ENCODE measurements around the gene CCL4.

Gene CCL4

DNA sequence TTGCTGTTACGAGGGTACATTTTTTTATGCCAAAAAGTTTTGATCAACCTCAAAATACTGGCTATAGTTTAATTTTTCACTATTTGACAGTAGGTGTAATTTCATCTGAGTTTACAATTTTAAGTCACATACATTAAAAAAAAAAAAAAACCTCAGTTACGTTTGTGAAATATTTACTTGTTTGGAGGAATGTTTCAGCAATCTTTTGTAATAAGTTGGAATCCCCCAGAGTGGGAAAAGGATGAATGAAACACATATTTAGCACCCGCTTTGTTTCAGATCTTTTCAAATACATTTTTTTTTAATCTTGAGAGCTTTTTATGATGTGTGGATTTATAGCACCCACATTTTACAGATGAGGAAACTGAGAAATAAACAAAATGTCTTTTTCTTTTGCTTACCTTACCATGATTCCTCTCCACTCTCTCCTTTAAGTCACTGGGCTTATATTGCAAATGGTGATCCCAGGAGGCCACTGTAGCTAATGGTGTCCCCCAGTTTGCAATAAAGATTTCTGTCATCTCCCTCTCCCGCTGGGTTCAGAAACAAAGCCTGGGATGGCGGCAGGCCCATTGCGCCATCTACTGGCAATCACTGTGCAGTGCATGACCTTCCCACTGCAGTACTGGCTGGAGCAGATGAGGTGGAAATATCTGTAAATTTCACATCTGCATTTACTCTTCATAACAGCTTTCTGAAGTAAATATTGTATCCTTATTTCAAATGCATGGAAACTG is 45.1 kb downstream of the CCL4 start:
- peak; percentile 52 for DNase-seq

- DNase-seq, result no peak
These were observed 45.7 kb downstream of the CCL4 start for GRCh38 chr17:36149296-36149820.

GRCh38 chr17:36151891-36152638 is 48.4 kb downstream of the CCL4 start:
- no peak for DNase-seq

- DNase-seq, result no peak
These were observed 49.1 kb downstream of the CCL4 start for GRCh38 chr17:36152639-36153120.

DNA sequence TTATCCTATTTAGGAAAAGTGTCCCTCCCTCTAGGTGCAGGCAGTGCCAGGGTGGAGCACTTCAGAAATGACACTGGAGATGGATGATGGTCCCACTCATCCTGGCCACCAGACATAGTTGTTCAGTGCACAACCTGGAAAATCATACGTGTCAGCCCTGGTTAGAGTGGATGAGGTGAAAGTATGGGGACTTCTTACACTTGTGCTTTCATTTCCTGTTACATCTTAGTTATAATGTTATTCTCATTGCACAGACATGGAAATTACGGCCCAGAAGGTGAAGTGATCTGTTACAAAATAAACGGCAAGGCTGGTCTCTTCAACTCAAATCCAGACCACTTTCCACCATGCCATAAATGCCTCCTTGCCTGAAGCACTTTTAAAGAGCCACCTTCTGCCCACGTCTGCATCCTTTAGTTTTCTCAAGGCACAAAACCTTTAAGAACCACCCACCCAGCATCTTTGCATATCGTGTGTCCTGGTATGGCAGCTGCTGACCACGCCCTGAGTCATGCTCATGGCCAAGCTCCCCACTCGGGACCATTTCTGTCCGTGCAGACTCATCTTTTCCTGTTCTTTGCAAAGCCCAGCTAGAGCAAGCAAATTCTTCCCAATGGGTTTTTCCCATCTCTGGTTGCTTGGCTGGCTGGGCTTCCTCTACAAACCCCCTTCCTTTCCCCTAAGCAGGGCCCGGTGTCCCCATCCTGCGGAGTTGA is 50.4 kb downstream of the CCL4 start:
- no peak for DNase-seq
